ENCODE measurements around the gene TGFA. TPM values are rescaled to one million over a fixed set of nuclear protein-coding genes. Genes with fewer than 3 reads are reported as not detected.

TGFA gene
- total and polyA plus RNA-seq, 5 donors from 2014 or later: 0.07 to 0.45 (median 0.42) TPM; not detected in 2

DNA sequence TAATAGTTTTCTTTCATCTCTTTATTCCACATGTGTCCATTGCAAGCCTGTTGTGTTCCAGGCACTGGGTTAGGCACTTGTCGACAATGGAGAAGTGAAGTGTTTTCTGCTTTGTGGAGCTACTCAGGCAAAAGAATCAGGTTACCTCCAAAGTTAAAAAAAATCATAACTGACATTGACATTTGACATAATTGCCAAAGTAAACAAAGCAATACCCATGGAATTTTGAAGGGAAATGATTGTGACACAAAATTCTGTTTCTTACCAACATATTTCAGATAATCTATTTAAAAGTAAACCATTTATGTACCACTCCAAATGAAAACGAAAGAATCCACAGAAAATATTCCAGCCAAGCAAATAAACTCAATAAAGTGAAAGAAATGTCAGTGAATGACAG, 6.4 kb upstream of the TGFA start:
- H3K27ac ChIP-seq (ENCODE audit: insufficient read depth, low read length, poor library complexity, severe bottlenecking): no peak overlapping the region
- H3K9me3 ChIP-seq (ENCODE audit: control insufficient read depth in 2 of 2, low read length in 2 of 2): no peaks in the 10 kb centered on the region
- H3K4me3 ChIP-seq (ENCODE audit: low read depth, low read length): no peak overlapping the region
- Mint-ChIP-seq H3K9me3 (peaks cover 0 to 1% (median 0%) of the 10 kb centered on the region in 7 donors), H3K4me1 (no peaks in the 10 kb centered on the region), H3K4me3 (no peak overlapping the region), H3K36me3 (no peaks in the 10 kb centered on the region), H3K27ac (no peak overlapping the region), H3K27me3 (peaks cover 35% of the 10 kb centered on the region)
- ATAC-seq (ENCODE audit: low read depth in 2 of 2) (no peak), DNase-seq (no peak)
- peaks cover 3% of the 10 kb centered on the region for H3K27me3 ChIP-seq (ENCODE audit: control insufficient read depth, insufficient read depth, low read length)
- no peaks in the 10 kb centered on the region for H3K36me3 ChIP-seq (ENCODE audit: control insufficient read depth, insufficient read depth, low read length)
- H3K4me1 ChIP-seq (ENCODE audit: control insufficient read depth, insufficient read depth, low read length, poor library complexity, severe bottlenecking): no peaks in the 10 kb centered on the region

DNA sequence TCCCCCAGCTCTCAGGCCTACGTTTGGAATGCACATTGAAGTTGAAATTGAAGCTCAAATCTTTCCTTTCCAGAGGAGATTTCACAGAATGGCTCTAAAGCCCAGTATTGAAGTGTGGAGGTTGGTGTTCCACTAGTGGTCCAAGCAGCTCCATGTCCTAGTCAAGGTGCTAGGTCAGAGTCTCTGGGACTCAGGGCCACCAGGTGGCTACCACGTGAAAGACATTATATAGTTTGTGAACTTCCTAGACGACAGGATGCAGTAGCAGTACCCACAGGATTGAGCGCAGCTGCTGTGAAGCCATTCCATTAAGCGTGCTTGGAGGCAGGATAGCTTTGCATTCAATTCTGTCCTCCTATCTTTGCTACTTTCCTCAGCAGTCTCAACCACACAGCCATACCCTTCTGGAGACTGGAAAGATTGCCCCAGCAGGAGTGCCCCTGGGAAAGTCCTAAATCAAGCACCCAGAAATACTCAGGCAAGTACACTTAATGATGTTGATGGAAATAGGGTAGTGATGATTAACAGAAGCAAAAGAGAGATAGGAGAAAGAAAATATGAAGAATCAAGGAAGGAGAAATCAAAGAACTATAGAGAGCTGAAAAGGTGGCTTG, 4.7 kb upstream of the TGFA start:
- ATAC-seq (ENCODE audit: low read depth in 2 of 2): no peak
- Histone ChIP-seq H3K27ac (ENCODE audit: insufficient read depth, low read length, poor library complexity, severe bottlenecking) (no peak overlapping the region), H3K4me3 (ENCODE audit: low read depth, low read length) (no peak overlapping the region), H3K36me3 (ENCODE audit: control insufficient read depth, insufficient read depth, low read length) (no peaks in the 10 kb centered on the region), H3K9me3 (ENCODE audit: control insufficient read depth in 2 of 2, low read length in 2 of 2) (no peaks in the 10 kb centered on the region), H3K4me1 (ENCODE audit: control insufficient read depth, insufficient read depth, low read length, poor library complexity, severe bottlenecking) (peaks cover 12% of the 10 kb centered on the region), H3K27me3 (ENCODE audit: control insufficient read depth, insufficient read depth, low read length) (peaks cover 8% of the 10 kb centered on the region)
- DNase-seq: no peak
- peak overlapping the region in 1 of 3 donors; percentile 53 for H3K27ac Mint-ChIP-seq
- peaks cover 42% of the 10 kb centered on the region for H3K27me3 Mint-ChIP-seq
- no peaks in the 10 kb centered on the region for H3K36me3 Mint-ChIP-seq
- H3K9me3 Mint-ChIP-seq: peaks cover 0 to 1% (median 0%) of the 10 kb centered on the region in 7 donors
- no peak overlapping the region for H3K4me3 Mint-ChIP-seq
- peaks cover 0 to 10% (median under 1%) of the 10 kb centered on the region in 4 donors for H3K4me1 Mint-ChIP-seq

DNA sequence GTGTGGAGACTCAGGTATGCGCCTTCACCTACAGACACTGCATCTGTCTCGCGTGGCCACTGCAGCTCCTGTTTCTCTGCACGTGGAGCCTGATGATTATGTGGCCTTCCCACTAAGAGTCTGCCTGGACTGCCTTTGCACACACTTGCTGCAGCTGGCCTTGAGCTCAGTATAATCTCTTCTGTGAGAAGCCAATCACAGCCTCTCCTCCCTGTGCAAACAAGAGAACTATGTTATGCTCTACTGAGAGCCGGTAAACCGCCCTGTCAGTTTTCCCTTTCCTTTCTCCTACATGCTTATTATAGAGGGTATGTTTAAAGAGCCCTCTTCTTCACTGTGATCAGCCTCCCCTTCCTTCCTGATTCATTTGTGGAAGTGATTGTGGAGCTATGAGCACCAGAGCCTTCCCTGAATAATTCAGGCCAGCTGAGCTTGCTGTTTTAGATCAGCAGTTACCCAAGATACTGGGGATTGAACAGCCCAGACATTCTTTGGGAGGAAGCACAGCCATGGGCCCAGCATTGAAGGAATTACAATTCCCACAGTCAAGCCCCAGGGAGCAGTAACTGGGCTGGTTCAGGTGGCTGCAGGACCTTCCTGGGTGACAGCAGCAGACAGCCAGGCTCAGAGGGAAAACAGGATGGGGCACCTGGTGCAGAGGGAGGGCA, 3.7 kb upstream of the TGFA start:
- ATAC-seq (ENCODE audit: low read depth in 2 of 2): no peak
- no peaks in the 10 kb centered on the region for H3K36me3 Mint-ChIP-seq

DNA sequence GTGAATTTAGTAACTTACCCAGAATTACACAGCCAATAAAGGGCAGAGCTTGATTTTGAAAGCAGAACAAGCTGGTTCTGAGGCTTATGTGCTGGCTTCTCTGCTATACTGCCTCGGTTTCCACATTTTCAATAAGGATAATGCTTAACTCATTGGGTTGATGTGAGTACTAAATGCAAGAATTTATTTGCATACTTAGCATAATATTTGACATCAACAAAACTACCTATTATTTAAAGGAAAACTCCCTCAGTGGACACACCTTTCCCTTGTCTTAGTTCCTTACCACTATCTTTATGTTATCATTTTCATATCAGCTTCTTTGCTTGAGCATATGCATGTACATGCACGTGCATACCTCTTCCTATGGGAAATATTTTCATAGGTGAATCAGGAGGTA, 3.0 kb upstream of the TGFA start:
- DNase-seq (no peak), ATAC-seq (ENCODE audit: low read depth in 2 of 2) (no peak)
- Mint-ChIP-seq H3K27ac (no peak overlapping the region), H3K9me3 (peaks cover 0 to 1% (median 0%) of the 10 kb centered on the region in 7 donors), H3K4me1 (peaks cover 0 to 24% (median 11%) of the 10 kb centered on the region in 4 donors), H3K36me3 (no peaks in the 10 kb centered on the region), H3K27me3 (peaks cover 59% of the 10 kb centered on the region), H3K4me3 (peak overlapping the region in 2 of 4 donors; percentile 33 to 88)
- H3K27ac ChIP-seq (ENCODE audit: insufficient read depth, low read length, poor library complexity, severe bottlenecking): no peak overlapping the region
- H3K36me3 ChIP-seq (ENCODE audit: control insufficient read depth, insufficient read depth, low read length): no peaks in the 10 kb centered on the region
- H3K9me3 ChIP-seq (ENCODE audit: control insufficient read depth in 2 of 2, low read length in 2 of 2): no peaks in the 10 kb centered on the region
- H3K4me3 ChIP-seq (ENCODE audit: low read depth, low read length): no peak overlapping the region
- peaks cover 25% of the 10 kb centered on the region for H3K4me1 ChIP-seq (ENCODE audit: control insufficient read depth, insufficient read depth, low read length, poor library complexity, severe bottlenecking)
- peaks cover 18% of the 10 kb centered on the region for H3K27me3 ChIP-seq (ENCODE audit: control insufficient read depth, insufficient read depth, low read length)

More for the DNA sequence above, 3.7 kb upstream of the TGFA start:
- Mint-ChIP-seq H3K4me3 (peak overlapping the region in 1 of 4 donors; percentile 33), H3K27ac (no peak overlapping the region), H3K4me1 (peaks cover 0 to 20% (median 9%) of the 10 kb centered on the region in 4 donors), H3K9me3 (peaks cover 0 to 1% (median 0%) of the 10 kb centered on the region in 7 donors), H3K27me3 (peaks cover 52% of the 10 kb centered on the region)
- no peak overlapping the region for H3K27ac ChIP-seq (ENCODE audit: insufficient read depth, low read length, poor library complexity, severe bottlenecking)
- no peak overlapping the region for H3K4me3 ChIP-seq (ENCODE audit: low read depth, low read length)
- no peaks in the 10 kb centered on the region for H3K9me3 ChIP-seq (ENCODE audit: control insufficient read depth in 2 of 2, low read length in 2 of 2)
- peaks cover 12% of the 10 kb centered on the region for H3K27me3 ChIP-seq (ENCODE audit: control insufficient read depth, insufficient read depth, low read length)
- peaks cover 22% of the 10 kb centered on the region for H3K4me1 ChIP-seq (ENCODE audit: control insufficient read depth, insufficient read depth, low read length, poor library complexity, severe bottlenecking)
- DNase-seq: no peak
- H3K36me3 ChIP-seq (ENCODE audit: control insufficient read depth, insufficient read depth, low read length): no peaks in the 10 kb centered on the region

DNA sequence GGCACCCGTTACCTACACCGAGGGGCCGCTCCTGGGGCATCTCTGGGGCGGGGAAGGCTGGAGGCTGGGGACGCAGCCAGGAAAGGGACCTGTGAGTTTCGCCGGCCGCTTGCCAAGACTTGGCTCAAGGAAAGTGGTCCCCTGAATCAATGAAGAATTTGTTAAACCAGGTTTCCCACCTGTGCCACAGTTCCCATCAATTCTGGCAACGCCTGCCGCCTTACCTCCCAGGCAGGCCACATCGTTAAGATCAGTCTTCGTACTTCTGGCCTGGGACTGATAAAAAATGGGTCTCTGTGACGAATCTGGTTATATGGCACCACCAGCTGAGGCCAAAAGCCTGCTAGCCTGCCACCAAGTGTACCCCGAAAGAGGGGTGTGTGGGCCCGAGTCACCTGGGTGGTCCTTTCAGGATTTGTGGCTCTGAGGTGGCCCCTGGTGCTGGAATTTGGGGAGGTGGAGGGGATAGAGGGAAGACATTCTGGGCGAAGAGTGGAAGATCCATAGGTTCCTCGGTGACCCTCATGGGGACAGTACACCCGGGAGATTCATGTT, 789 bp upstream of the TGFA start:
- Histone ChIP-seq H3K4me3 (ENCODE audit: low read depth, low read length) (no peak overlapping the region), H3K9me3 (ENCODE audit: control insufficient read depth in 2 of 2, low read length in 2 of 2) (no peaks in the 10 kb centered on the region), H3K27ac (ENCODE audit: insufficient read depth, low read length, poor library complexity, severe bottlenecking) (no peak overlapping the region), H3K36me3 (ENCODE audit: control insufficient read depth, insufficient read depth, low read length) (no peaks in the 10 kb centered on the region), H3K4me1 (ENCODE audit: control insufficient read depth, insufficient read depth, low read length, poor library complexity, severe bottlenecking) (peaks cover 25% of the 10 kb centered on the region), H3K27me3 (ENCODE audit: control insufficient read depth, insufficient read depth, low read length) (peaks cover 23% of the 10 kb centered on the region)
- Mint-ChIP-seq H3K9me3 (no peaks in the 10 kb centered on the region), H3K27me3 (peaks cover 67% of the 10 kb centered on the region), H3K36me3 (no peaks in the 10 kb centered on the region), H3K27ac (no peak overlapping the region), H3K4me1 (peaks cover 0 to 24% (median 11%) of the 10 kb centered on the region in 4 donors), H3K4me3 (peak overlapping the region; percentile 53 to 89 (median 76))
- ATAC-seq (ENCODE audit: low read depth in 2 of 2) (no peak), DNase-seq (no peak)

DNA sequence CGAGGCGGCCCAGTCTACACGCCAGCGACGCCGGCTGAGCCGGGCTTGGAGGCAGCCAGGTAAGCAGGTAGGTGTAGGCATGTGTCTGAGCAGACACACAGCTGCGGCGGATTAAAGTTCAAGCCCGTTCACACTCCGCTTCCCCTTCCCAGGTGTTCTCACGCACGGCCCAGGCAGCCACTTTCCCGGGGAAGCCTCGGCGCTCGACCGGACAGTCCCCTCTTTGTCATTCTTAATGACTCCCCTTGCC, 367 bp downstream of the TGFA start:
- peak in 2 of 3 donors; percentile 19 to 20 for DNase-seq
- Mint-ChIP-seq H3K9me3 (no peaks in the 10 kb centered on the region), H3K27me3 (peaks cover 63% of the 10 kb centered on the region), H3K27ac (peak overlapping the region in 1 of 3 donors; percentile 66), H3K4me1 (peaks cover 0 to 24% (median 11%) of the 10 kb centered on the region in 4 donors), H3K4me3 (peak overlapping the region; percentile 84 to 96 (median 87)), H3K36me3 (no peaks in the 10 kb centered on the region)
- peaks cover 25% of the 10 kb centered on the region for H3K4me1 ChIP-seq (ENCODE audit: control insufficient read depth, insufficient read depth, low read length, poor library complexity, severe bottlenecking)
- ATAC-seq (ENCODE audit: low read depth in 2 of 2): peak; percentile 25 to 40
- no peak overlapping the region for H3K27ac ChIP-seq (ENCODE audit: insufficient read depth, low read length, poor library complexity, severe bottlenecking)
- H3K27me3 ChIP-seq (ENCODE audit: control insufficient read depth, insufficient read depth, low read length): peaks cover 27% of the 10 kb centered on the region
- no peak overlapping the region for H3K4me3 ChIP-seq (ENCODE audit: low read depth, low read length)
- H3K36me3 ChIP-seq (ENCODE audit: control insufficient read depth, insufficient read depth, low read length): no peaks in the 10 kb centered on the region
- no peaks in the 10 kb centered on the region for H3K9me3 ChIP-seq (ENCODE audit: control insufficient read depth in 2 of 2, low read length in 2 of 2)

DNA sequence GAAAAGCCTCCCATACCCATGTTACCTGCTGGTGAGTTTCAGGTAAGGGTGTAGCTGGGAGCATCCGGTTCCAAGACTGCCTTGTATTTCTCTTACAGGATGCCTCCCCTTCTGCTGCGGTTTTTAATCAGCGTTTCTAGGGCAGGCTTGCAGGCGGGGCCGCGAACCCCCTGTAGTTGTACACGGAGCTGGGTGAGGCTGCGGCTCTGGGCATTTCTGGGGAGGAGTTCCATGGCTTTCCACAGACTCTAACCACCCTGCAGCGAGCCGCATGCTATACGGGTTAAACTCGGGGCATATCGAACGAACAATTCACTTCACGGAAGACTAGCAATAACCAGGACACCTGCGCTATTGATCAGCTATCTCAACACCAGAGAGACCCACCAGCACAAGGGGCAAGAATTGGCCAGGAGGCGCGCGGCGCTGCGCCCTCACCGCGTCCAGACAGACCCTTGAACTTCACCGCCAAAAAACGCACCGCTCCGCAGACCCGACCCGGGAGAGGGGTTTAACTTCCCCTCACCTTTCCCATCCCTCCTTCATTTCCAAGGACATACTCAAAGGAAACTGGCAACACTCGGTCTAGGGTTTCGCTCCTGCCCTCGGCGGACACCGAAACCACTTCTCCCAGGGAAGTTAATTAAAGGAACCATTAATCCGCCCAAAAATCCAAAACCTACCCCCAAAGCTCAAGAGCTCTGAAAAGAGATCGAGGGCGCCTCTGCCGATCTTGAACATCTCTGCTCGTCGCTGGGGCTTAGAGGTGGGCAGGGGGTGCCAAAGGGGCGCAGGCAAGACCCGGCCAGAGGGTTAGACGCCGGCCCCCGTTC, 909 bp downstream of the TGFA start:
- DNase-seq (peak in 1 of 3 donors; percentile 40), ATAC-seq (ENCODE audit: low read depth in 2 of 2) (no peak)
- peak overlapping the region; percentile 84 to 96 (median 87) for H3K4me3 Mint-ChIP-seq
- H3K27me3 Mint-ChIP-seq: peaks cover 63% of the 10 kb centered on the region
- Histone ChIP-seq H3K27ac (ENCODE audit: insufficient read depth, low read length, poor library complexity, severe bottlenecking) (no peak overlapping the region), H3K36me3 (ENCODE audit: control insufficient read depth, insufficient read depth, low read length) (no peaks in the 10 kb centered on the region), H3K4me1 (ENCODE audit: control insufficient read depth, insufficient read depth, low read length, poor library complexity, severe bottlenecking) (peaks cover 25% of the 10 kb centered on the region), H3K9me3 (ENCODE audit: control insufficient read depth in 2 of 2, low read length in 2 of 2) (no peaks in the 10 kb centered on the region), H3K27me3 (ENCODE audit: control insufficient read depth, insufficient read depth, low read length) (peaks cover 27% of the 10 kb centered on the region), H3K4me3 (ENCODE audit: low read depth, low read length) (no peak overlapping the region)
- no peaks in the 10 kb centered on the region for H3K36me3 Mint-ChIP-seq
- peaks cover 0 to 24% (median 11%) of the 10 kb centered on the region in 4 donors for H3K4me1 Mint-ChIP-seq
- H3K9me3 Mint-ChIP-seq: no peaks in the 10 kb centered on the region
- peak overlapping the region in 1 of 3 donors; percentile 42 for H3K27ac Mint-ChIP-seq
